ENCODE results near the gene SMIM41.

DNA sequence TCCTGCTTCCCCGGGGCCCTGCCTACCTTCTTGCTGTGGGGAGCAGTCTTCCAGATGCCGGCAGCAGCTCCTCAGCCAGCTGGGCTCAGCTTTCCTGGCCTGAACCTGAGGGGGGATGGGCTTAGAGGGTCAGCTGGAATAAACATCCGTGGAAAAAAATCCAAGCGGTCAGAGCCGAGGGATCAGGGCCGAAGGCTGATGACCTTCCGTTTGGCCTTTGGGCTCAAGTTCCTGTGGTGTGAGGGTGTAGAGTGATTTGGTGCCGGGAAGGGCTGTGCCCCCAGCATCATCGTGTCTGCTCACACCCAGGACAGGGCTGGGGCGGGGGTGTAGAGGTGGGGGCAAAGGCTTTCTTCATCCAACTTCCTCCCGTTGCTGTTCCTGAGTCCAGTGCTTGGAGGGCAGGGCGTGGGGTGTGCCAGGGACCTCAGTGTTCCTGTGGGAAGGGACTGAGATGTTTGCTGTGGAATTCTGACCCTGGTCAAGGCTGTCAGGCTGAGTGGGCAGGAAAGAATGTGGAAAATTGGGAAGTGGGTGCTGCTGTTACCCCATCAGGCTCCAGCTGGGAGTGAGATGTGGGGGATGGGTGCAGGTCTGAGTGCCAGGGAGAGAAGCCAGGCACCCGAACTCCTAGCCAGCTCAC lies 2.6 kb downstream of the SMIM41 start:
- TF ChIP-seq, protein P1, sequence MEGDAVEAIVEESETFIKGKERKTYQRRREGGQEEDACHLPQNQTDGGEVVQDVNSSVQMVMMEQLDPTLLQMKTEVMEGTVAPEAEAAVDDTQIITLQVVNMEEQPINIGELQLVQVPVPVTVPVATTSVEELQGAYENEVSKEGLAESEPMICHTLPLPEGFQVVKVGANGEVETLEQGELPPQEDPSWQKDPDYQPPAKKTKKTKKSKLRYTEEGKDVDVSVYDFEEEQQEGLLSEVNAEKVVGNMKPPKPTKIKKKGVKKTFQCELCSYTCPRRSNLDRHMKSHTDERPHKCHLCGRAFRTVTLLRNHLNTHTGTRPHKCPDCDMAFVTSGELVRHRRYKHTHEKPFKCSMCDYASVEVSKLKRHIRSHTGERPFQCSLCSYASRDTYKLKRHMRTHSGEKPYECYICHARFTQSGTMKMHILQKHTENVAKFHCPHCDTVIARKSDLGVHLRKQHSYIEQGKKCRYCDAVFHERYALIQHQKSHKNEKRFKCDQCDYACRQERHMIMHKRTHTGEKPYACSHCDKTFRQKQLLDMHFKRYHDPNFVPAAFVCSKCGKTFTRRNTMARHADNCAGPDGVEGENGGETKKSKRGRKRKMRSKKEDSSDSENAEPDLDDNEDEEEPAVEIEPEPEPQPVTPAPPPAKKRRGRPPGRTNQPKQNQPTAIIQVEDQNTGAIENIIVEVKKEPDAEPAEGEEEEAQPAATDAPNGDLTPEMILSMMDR (conservative IDR thresholded peaks at IDR 0.05; ENCODE audit: low read length), result no peak
- TF ChIP-seq EZH2phosphoT487 (IDR thresholded peaks at IDR 0.05; ENCODE audit: borderline replicate concordance), result no peak
